Hematopoietic multipotent progenitor cell treated with erythropoietin and hydrocortisone succinate and interleukin-3 and kit ligand, for 8 days (in vitro differentiated cells): ENCODE data around the gene MT1B.
"Not testable (repeated sequence)": the region's sequence is repeated elsewhere in the genome, so short reads cannot be mapped to it uniquely, and the experiment has no call there.

ENCODE experiments used
- DNase-seq: peaks from one replicate; pipeline ENCODE4 v3.0.0-alpha.2; 2015

Gene MT1B

DNA sequence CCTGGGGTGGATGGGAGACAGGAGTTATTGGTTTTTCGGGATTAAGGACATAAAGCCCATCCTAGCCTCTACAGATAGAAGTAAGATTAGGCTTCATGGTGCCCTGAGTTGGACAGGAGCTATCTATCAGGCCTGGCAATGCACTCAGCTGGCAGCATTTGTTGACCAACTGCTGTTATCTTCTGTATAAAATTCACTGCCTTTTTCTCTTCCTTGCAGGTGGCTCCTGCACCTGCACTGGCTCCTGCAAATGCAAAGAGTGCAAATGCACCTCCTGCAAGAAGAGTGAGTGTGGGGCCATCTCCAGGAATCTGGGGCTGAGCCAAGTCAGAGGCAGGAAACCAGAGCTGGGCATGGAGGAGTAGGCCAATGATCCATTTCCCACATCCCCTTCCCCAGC, 12.6 kb upstream of the MT1B start:
- no peak for DNase-seq

DNA sequence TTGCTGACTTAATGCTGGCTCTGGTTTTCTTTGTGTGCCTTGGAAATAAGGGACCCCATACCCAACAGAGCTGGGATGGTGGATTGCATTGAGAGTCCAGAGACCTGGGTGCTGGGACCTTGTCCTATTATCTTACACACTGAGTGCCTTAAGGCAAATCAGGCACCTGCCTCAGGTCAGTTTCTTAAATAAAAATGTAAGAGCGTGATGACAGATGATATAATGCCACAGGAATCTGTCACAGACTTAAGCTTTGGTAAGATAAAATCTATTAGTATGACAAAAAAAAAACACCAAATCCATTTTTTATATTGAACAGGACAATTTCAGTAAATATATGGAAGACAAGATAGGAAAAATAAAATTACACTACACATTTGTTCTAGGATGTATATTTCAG, 11.6 kb upstream of the MT1B start:
- DNase-seq, result no peak

DNA sequence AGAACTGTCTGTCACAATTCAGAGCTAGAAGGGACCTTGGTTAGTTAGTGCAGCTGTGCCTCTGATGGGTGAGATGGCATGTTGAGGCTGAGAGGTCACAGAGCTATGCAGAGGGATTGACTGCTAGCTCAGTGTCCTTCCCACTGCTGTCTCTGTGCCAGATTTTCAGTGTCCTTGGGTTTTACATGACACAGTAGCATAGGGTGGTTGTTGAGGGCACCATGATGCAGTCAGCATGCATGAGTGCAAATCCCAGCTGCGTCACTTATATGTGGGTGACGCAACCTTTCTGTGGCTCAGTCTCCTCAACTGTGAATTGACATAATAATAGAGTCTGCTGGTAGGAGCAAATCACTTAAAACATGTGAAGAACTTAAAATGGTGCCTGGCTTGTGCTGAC, 10.5 kb upstream of the MT1B start:
- DNase-seq, result no peak

DNA sequence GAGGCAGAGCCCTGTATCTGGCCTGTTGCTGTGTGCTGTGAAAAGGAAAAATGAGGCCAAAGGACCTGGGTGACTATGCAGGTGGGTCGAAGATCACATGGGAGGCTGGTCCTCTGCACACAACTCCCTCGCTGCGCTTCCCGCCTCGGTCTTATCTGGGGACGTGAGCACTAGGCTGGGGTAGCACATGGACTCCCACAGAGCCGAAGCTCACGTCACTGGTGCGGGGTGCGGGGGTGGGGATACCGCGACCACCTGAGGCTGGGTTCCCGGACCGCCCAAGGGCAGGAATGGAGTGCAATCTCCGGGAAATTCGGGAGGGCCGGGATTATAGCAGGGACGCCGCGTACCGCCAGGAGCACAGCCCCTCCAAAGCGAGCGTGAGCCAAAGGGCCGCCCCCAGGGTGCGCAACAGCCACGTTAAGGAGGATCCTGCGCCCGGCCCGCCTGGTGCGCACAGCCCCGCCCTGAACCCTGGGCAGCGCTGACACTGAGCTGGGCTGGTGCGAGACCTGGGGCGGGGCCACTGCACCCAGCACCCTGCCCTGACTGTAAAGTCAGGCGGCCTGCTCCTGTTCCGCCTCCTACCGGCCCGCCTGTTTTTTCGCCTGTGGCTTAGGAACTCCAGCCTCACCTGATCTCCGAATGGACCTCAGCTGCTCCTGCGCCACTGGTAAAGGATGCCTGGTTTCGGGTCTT, 8.5 kb upstream of the MT1B start:
- peak; percentile 61 for DNase-seq

DNA sequence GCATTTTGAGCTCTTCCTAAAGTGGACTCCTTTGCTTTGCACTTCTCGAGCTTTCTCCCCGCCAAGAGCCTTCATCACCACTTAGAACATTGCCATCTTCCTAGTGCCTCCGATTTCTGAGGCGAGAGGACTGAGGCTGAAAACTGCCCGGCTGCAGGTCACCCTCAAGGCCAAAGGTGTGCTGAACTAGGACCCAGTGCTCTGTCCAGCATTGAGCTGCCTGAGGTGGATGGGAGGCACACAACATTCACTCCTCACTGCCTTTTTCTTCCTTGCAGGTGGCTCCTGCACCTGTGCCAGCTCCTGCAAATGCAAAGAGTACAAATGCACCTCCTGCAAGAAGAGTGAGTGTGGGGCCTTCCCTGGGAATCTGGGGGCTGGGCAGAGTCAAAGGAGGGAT, 7.9 kb upstream of the MT1B start:
- DNase-seq, result no peak

DNA sequence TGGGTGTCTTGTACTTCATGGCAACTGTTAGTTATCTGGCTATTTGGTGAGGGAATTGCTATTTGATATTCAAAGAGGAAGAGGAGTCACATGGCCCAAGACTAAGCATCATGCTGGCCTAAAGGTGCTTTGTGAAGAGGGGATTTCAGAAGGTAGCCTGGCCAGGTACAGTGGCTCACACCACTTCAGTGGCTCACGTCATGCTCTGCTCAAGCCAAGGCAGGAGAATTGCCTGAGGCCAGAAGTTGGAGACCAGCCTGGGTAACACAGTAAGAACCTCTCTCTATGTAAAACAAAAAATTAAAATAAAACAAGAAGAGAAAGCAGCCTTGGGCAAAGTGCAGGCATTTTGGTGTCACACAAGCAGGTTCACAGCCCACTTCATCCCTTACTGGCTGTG, 6.4 kb upstream of the MT1B start:
- no peak for DNase-seq

DNA sequence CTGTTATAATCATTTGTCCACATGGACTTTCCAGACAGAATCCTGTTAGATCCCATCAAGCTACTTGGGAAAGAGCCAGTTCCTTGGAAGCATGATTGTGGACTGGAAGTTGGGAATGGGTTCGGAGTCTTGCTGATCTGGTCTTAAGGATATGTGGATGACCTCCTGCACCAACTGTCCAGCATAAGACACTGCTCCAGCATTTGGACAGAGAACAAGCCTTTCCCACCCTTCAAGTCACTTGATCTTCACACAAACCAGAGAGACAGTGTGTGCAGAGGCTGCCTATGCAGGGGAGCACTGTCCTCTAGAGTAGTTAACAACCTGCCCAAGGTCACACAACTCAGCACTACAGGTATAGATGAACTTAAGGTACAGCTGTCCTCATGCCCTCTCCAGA, 5.8 kb upstream of the MT1B start:
- no peak for DNase-seq

DNA sequence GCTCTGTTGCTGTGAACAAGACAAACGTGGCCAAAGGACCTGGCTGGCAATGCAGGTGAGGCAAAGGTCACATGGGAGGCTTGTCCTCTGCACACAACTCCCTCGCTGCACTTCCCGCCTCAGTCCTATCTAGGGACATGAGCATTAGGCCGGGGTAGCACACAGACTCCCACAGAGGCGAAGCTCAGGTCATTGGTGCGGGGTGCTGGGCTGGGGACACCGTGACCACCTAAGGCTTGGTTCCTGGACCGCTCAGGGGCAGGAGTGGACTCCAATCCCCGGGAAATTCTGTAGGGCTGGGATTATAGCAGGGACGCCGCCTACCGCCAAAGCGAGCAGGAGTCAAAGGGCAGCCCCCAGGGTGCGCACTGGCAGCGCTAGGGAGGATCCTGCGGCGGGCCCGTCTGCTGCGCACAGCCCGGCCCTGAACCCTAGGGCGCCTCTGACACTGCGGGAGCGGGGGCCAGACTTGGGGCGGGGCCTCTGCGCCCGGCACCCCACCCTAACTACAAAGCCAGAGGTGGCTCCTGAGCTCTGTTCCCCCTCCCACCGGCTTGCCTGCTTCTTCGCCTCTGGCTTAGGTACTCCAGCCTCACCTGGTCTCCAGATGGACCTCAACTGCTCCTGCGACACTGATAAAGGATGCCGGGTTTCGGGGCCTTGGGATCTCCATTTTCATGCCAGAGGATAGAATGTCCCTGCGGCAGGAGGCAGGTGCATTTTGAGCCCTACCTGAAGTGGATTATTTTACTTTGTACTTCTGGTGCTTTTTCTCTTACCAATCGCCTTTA, 3.9 kb upstream of the MT1B start:
- no peak for DNase-seq

DNA sequence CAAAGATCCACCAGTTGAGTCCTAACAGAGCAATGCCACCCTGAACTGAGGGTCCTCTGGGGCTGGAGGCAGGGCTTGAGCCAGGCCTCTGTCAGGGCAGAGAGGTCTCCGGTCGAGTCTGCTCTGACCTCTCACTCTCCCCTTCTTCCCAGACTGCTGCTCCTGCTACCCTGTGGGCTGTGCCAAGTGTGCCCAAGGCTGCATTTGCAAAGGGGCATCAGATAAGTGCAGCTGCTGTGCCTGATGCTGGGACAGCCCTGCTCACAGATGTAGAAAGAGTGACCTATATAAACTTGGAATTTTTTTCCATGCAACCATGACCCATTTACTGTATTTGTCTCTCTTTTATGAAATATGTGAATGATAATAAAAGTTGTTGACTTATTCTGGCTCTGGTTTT, 2.4 kb upstream of the MT1B start:
- no peak for DNase-seq

DNA sequence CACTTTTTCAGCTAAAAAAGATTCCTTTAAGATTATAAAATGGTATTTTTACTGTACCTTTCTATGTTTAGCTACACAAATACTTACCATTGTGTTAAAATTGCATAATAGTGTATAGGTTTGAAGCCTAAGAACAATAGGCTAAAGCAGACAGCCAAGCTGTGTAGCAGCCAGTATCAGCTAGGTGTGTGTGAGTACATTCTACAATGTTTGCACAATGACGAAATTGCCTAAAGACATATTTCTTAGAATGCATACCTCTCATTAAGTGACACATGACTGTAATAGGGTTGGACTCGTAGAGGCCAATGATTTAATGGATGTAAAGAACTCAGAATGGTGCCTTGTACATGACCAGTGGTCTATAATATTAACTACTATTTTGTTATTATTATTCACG, 1.9 kb upstream of the MT1B start:
- no peak for DNase-seq

DNA sequence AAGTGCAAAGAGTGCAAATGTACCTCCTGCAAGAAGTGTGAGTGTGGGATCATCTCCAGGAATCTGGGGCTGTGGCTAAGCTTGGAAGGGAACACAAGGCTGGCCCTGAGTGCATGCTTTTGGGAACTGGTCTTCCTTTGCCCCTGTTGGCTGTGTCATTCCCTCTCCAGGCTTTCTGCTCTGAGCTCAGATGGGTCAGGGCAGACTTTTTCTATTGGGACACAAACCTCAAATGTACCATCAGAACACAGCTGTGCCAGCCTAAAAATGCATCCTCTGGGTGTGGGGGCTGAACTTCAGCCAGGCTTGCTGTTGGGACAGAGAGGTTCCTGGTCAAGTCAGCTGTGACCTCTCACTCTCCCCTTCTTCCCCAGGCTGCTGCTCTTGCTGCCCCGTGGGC, 914 bp downstream of the MT1B start:
- no peak for DNase-seq

DNA sequence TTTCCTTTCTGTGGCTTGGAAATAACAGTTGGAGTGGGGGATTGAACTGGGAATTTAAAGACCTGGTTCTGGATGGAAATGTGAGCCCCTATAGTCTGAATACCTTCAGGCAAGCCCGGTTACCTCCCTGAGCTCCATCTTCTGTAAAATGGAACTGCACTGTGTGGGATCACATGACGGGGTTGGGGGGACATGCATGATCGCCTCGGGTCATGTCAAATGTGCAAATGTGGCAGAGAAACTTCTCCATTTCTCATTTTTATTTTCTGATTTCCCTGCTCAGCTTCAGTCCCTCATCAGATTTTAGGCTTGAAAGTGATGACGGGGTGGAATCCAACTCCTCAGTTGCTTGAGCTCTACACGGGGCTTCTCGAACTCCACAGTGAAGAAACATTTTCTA, 1.5 kb downstream of the MT1B start:
- no peak for DNase-seq

DNA sequence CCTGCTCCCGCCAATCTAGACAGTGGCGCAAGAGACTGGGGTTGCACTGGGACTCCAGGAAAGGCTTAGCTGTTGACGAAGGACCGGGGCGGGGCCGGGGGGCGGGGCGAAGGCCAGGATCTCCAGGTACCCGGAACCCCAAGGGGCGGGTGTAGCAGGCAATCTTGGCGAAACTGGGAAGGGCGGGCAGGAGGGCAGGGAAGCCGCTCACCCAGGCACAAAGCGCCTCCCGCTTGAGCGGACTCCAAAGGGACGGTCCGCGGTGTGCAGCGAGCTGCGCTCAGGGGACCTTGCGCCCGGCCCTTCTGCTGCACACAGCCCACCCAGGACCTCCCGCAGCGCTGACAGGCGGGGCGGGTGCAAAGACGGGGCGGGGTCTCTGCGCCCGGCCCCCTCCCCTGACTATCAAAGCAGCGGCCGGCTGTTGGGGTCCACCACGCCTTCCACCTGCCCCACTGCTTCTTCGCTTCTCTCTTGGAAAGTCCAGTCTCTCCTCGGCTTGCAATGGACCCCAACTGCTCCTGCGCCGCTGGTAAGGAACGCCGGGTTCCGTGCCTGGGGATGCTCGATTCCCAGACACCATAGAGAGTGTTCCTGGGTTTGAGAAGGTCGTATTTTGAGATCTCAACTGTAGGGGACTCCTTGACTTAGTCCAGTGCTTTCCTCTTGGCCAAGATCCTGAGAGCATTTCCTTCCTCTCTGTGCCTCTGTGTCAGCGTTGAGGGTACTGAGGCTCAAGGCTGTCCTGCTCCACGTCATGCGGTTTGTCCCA, 6.1 kb downstream of the MT1B start, which contains the start of gene MT1F:
Gene MT1F (plus strand): TSS at position 405 of the 772 bp plus-strand sequence. CDS start 100 bp downstream, at position 505.
- DNase-seq, result peak; percentile 9

DNA sequence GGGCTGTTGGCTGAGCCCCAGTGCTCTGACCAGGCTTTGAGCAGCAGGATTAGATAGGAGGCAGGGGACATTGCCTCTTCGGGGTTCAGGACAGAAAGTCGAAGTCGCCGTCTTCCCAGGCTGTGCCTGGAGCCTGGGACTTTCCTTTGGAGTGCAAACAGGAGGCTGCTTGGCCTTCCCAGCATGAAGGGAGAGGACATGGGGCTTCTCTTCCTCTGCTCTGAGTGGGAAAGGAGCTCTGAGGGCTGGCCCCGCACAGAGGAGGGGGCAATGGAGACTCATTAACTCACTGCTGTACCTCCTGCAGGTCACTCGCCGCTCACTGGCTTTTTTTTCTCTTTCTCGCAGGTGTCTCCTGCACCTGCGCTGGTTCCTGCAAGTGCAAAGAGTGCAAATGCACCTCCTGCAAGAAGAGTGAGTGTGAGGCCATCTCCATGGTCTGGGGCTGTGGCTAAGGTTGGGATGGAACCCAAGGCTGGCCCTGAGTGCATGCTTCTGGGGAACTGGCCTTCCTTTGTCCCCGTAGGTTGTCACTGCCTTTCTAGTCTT, 6.7 kb downstream of the MT1B start:
- DNase-seq, result no peak

DNA sequence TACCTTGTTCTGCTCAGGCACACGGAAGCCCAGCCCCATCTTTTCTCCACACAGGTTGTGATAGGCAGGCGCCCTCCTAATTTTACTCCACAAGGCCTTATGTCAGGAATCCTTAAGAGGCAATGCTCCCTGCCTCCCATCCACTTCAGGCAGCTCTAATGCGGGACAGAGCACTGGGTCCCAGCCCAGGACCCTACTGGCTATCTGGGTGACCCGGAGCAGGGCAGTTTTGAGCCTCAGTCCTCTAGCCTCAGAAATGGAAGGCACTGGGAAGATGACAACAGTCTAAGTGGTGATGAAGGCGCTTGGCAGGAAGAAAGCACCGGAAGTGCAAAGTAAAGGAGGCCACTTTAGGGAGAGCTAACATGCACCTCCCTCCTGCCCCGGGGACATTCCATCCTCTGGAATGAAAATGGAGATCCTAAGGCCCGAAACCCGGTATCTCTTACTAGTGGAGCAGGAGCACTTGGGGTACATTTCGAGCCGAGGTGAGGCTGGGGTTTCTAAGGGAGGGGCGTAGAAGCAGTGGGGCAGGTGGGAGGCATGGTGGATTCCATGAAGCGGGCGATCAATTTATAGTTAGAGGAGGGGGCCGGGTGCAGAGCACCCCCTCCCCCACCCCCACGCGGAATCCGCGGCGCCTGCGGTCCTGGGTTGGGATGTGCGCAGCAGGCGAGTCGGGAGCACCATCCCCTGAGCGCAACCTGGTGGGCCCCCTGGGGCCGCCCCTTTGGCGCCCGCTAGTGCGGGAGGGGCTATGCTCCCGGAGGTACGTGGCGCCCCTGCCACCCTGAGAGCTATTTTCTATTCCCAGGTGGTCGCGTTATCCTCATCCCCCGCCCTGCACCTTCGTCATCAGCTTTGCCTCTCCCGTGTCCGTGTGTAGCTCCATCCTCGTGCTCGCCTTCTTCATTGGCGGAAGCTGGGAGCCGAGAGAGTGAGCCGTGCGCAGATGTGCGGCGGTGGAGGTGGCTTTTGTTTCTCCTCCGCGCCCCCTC, 11.0 kb downstream of the MT1B start:
- no peak for DNase-seq

DNA sequence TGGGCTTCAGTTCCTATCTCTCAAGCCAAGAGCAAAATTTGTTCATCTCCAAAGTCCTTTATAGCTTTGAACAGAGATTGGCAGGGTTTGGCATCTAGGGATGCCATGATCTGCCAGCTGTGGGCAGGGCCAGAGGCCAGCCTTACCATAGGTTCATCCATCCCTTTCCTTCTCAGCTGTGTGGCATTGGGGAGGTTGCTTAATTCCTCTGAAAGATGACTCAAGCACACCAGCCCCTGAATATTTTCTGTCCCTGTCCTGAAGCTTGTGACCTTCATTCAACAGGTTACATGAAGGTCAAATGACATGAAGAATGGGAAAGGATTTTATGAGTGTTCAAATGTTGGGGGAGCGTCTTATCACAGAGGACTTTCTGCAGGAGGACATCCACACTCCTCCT, 12.8 kb downstream of the MT1B start:
- DNase-seq, result no peak

DNA sequence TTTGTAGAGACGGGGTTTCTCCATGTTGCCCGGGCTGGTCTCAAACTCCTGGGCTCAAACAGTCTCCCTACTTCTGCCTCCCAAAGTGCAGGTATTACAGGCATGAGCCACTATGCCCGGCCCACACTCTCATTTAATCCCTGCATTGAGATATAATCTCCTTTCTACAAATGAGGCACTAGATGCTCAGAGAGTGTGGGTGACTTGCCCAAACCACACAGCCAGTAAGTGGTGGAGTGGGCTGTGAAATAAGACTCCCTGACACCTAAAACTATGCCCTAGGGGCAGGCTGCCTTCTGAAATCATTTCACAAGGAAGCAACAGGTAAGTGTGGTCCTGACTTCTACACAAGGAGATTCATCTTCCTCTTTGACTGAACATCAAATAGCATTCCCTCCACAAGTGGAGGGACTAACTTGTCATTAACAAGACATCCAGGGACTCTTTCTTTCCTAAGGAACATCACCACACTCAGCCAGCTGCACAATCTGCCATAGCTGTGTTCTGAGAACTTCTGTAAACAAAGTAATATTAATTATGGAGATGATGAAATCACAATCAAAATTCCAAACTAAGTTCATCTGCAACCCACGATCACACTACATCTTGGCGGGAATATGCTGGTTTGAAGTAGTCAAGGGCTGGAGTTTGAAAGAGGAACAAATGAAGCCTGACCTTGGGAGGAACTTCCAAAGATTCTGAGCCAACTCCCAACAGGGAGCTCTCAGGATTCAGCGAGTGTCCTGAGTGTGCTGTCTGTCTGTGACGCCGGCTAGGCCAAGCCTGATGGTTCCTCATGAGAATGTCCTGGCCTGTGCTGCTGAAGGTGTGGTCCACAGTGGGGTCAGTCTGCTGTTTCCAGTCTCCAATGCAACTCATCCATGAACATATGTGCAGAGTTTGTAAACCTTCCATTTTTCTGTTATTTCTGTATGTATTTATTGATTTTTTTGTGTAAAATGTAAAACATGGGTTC, 13.9 kb downstream of the MT1B start:
- not testable (repeated sequence) for DNase-seq

DNA sequence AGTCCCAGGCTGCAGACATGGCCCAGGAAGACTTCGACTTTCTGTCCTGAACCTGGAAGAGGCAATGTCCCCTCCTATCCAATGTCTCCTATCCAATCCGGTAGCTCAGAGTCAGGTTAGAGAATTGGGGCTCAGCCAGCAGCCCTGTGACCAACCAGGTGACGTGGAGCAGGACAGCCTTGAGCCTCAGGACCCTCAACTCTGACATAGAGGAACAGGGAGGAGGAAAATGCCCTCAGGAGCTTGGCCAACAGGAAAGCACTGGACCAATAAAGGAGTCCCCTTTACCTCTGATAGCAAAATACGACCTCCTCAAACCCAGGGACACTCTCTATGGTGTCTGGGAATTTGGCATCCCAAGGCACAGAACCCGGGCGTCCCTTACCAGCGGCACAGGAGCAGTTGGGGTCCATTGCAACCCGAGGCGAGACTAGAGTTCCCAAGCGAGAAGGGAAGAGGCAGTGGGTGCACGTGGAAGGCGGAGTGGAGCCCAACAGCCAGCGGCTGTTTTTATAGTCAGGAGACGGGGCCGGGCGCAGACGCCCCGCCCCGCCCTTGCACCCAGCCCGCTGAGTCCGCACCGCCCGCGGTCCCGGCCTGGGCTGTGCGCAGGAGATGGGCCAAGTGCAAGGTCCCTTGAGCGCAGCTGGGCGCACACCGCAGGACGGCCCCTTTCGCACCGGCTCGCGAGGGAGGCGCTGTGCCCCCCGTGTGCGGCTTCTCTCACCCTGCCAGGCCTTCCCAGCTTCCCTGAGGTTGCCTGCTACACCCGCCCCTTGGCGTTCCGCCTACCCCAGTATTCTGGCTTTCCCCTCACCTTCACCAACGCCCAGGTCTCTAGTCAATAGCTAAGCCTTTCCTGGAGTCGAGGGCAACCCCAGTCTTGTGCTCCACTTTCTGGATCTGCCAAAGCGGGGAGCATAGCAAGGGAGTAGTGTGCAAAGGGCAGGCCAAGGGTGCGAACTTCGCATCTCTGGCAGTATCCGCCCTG, 16.2 kb downstream of the MT1B start, which contains the start of gene MT1G:
Gene MT1G (minus strand): TSS at position 485 of the 991 bp plus-strand sequence. CDS start 72 bp downstream, at position 413.
- DNase-seq, result peak; percentile 6
